C4-2B (cell line): ENCODE data around the gene ZEB2.

ENCODE experiments used
- ZFX ChIP-seq: fragments of 450-650 bp; IDR thresholded peaks from 2 replicates; pipeline ENCODE4 v1.6.1; 2017
- TF ChIP-seq, protein P1 (sequence below): fragments of 450-650 bp; conservative IDR thresholded peaks from 2 replicates; pipeline ENCODE4 v1.5.1; 2017; ENCODE audit warnings: mild to moderate bottlenecking

- TF ChIP-seq, protein P1, sequence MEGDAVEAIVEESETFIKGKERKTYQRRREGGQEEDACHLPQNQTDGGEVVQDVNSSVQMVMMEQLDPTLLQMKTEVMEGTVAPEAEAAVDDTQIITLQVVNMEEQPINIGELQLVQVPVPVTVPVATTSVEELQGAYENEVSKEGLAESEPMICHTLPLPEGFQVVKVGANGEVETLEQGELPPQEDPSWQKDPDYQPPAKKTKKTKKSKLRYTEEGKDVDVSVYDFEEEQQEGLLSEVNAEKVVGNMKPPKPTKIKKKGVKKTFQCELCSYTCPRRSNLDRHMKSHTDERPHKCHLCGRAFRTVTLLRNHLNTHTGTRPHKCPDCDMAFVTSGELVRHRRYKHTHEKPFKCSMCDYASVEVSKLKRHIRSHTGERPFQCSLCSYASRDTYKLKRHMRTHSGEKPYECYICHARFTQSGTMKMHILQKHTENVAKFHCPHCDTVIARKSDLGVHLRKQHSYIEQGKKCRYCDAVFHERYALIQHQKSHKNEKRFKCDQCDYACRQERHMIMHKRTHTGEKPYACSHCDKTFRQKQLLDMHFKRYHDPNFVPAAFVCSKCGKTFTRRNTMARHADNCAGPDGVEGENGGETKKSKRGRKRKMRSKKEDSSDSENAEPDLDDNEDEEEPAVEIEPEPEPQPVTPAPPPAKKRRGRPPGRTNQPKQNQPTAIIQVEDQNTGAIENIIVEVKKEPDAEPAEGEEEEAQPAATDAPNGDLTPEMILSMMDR, result no peak
- no peak for TF ChIP-seq ZFX
Observed at GRCh38 chr2:144437636-144438035, 82.3 kb downstream of the ZEB2 start.
